KBM-7 (cell line): ENCODE results near the gene FBXL5.

Source experiments
- DNase-seq: peaks from one replicate; pipeline ENCODE4 v3.0.0-alpha.2; 2015
- in situ Hi-C: fragments of 300-500 bp; cut with MboI; formaldehyde crosslinking; loops from 2 replicates; pipeline ENCODE4 v1.14.3; 2020; ENCODE audit warnings: low sequenced_read_pairs, low pct_unique_long_range_greater_than_20kb, mixed read lengths

Gene FBXL5

GRCh38 chr4:15681372-15682241, 26.4 kb upstream of the FBXL5 start, which contains the start of gene FAM200B:
FAM200B (plus strand) TSS chr4:15681827; CDS start chr4:15686978, 5,151 bp downstream.
- DNase-seq = peak; percentile 99
- in situ Hi-C loops = no loop called here

- DNase-seq = no peak
- in situ Hi-C loops = no loop called here
Observed at GRCh38 chr4:15681067-15681371, 25.9 kb upstream of the FBXL5 start.

GRCh38 chr4:15677507-15677988, 22.4 kb upstream of the FBXL5 start:
- in situ Hi-C loops = no loop called here
- no peak for DNase-seq

- no peak for DNase-seq
- in situ Hi-C loops = no loop called here
Observed at GRCh38 chr4:15676899-15677298, 21.7 kb upstream of the FBXL5 start.

- in situ Hi-C loops = no loop called here
Observed at GRCh38 chr4:15676039-15676438, 20.9 kb upstream of the FBXL5 start.

GRCh38 chr4:15675356-15675755, 20.2 kb upstream of the FBXL5 start:
- in situ Hi-C loops = no loop called here
- DNase-seq = no peak

More at GRCh38 chr4:15676039-15676438, 20.9 kb upstream of the FBXL5 start:
- DNase-seq = no peak

GRCh38 chr4:15674926-15675325, 19.8 kb upstream of the FBXL5 start:
- no peak for DNase-seq
- in situ Hi-C loops = no loop called here

- in situ Hi-C loops = no loop called here
- DNase-seq = no peak
Observed at GRCh38 chr4:15674046-15674445, 18.9 kb upstream of the FBXL5 start.

- in situ Hi-C loops = no loop called here
- DNase-seq = no peak
Observed at GRCh38 chr4:15673337-15673736, 18.2 kb upstream of the FBXL5 start.

- DNase-seq = no peak
- in situ Hi-C loops = no loop called here
Observed at GRCh38 chr4:15672101-15672500, 16.9 kb upstream of the FBXL5 start.

GRCh38 chr4:15670576-15670975, 15.4 kb upstream of the FBXL5 start:
- in situ Hi-C loops = no loop called here
- DNase-seq = no peak

- in situ Hi-C loops = no loop called here
Observed at GRCh38 chr4:15668566-15669435, 13.6 kb upstream of the FBXL5 start.

GRCh38 chr4:15667006-15667405, 11.8 kb upstream of the FBXL5 start:
- in situ Hi-C loops = no loop called here
- DNase-seq = no peak

More at GRCh38 chr4:15668566-15669435, 13.6 kb upstream of the FBXL5 start:
- DNase-seq = no peak

GRCh38 chr4:15665753-15666365, 10.7 kb upstream of the FBXL5 start:
- peak; percentile 45 for DNase-seq
- in situ Hi-C loops = no loop called here

GRCh38 chr4:15659768-15660570, 4.8 kb upstream of the FBXL5 start:
- in situ Hi-C loops = no loop called here
- peak; percentile 65 for DNase-seq

GRCh38 chr4:15658781-15659180, 3.6 kb upstream of the FBXL5 start:
- no peak for DNase-seq
- in situ Hi-C loops = no loop called here

GRCh38 chr4:15658136-15658770, 3.1 kb upstream of the FBXL5 start:
- DNase-seq = no peak
- in situ Hi-C loops = no loop called here

- in situ Hi-C loops = no loop called here
- DNase-seq = no peak
Observed at GRCh38 chr4:15657366-15657765, 2.2 kb upstream of the FBXL5 start.
